ENCODE measurements around the gene SERINC2. TPM values are rescaled to one million over a fixed set of nuclear protein-coding genes. Genes with fewer than 3 reads are reported as not detected.

The SERINC2 gene
- 105 and 131 TPM in 2 replicates for total RNA-seq

DNA sequence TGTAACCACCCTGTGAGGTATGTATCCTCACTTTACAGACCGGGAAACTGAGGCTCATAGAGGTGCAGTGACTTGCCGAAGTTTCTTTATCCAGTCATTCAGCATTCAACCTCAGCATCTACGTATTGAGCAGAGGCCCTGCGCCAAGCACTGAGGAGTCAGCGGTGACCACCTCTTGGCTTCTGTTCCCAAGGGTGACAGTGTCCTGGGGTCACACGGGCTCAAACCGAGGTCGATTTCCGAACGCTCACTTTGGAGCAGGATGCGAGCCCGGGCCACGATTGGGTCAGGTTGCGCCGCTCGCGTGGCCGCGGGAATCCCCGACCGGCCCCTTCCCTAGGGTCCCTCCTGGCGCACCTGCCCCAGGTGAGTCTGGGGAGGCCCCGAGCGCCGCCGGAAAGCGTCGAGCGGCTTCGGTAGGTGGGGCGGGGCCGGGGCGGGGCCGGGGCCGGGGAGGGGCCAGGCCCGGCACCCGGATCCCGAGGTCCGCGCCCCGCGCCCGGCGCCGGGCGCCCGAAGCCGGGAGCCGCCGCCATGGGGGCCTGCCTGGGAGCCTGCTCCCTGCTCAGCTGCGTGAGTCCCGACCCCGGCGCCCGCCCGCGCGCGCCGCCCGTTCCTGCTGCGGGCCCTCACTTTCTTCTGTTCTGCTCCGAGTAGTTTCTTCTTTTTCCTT lies at the start of gene SERINC2:
TSS of gene SERINC2 (plus strand) at position 482 of the 673 bp plus-strand sequence. CDS start at position 535, 53 bp downstream.
- Histone ChIP-seq H3K4me3 (ENCODE audit: low read depth, low read length) (peak within 1 kb of the TSS; percentile 80), H3K27me3 (ENCODE audit: control insufficient read depth, insufficient read depth, low read length) (no peaks in the 10 kb centered on the region), H3K36me3 (ENCODE audit: control insufficient read depth, insufficient read depth, low read length) (no peaks in the 10 kb centered on the region)
- TF ChIP-seq, protein P1, sequence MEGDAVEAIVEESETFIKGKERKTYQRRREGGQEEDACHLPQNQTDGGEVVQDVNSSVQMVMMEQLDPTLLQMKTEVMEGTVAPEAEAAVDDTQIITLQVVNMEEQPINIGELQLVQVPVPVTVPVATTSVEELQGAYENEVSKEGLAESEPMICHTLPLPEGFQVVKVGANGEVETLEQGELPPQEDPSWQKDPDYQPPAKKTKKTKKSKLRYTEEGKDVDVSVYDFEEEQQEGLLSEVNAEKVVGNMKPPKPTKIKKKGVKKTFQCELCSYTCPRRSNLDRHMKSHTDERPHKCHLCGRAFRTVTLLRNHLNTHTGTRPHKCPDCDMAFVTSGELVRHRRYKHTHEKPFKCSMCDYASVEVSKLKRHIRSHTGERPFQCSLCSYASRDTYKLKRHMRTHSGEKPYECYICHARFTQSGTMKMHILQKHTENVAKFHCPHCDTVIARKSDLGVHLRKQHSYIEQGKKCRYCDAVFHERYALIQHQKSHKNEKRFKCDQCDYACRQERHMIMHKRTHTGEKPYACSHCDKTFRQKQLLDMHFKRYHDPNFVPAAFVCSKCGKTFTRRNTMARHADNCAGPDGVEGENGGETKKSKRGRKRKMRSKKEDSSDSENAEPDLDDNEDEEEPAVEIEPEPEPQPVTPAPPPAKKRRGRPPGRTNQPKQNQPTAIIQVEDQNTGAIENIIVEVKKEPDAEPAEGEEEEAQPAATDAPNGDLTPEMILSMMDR (IDR thresholded peaks at IDR 0.05; ENCODE audit: insufficient read depth, low read length, poor library complexity, severe bottlenecking): no peak
- DNase-seq (ENCODE audit: low read depth): no peak

DNA sequence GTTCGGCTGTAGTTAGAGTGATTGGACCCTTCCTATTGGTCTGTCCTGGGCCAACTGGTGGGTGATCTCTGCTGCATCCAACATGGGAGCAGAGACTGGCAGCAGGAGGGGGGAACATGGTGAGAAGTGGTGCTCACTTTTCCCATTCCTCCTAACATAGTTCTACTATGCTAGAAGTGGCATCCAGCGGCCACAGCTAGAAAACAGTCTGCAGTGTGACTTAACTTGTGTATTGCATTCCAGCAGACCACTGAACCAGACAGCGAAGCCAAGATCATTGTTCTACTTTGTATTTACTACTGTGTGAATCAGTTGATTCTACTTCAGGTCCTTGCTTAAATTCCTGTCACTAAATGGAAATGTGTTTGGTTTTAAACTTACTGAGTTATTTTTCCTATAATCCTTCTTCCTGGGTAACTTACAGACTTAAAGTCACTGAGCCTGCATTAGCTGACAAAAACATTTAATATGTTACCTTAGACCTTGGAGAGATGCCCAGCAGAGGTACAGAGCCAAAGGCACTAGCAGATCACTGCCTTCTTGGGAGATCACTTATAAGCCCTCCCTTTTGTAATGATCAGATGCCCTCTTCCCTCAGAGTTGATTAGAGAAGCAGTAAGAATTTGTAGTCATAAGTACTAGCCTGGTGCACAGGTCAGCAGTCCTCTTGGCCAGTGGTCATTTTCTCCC lies 48.3 kb upstream of the SERINC2 start:
- peak; percentile 74 for DNase-seq (ENCODE audit: low read depth)
- H3K36me3 ChIP-seq (ENCODE audit: control insufficient read depth, insufficient read depth, low read length): no peaks in the 10 kb centered on the region
- H3K27me3 ChIP-seq (ENCODE audit: control insufficient read depth, insufficient read depth, low read length): no peaks in the 10 kb centered on the region
- no peak overlapping the region for H3K4me3 ChIP-seq (ENCODE audit: low read depth, low read length)
- TF ChIP-seq, protein P1 (IDR thresholded peaks at IDR 0.05; ENCODE audit: insufficient read depth, low read length, poor library complexity, severe bottlenecking): no peak

DNA sequence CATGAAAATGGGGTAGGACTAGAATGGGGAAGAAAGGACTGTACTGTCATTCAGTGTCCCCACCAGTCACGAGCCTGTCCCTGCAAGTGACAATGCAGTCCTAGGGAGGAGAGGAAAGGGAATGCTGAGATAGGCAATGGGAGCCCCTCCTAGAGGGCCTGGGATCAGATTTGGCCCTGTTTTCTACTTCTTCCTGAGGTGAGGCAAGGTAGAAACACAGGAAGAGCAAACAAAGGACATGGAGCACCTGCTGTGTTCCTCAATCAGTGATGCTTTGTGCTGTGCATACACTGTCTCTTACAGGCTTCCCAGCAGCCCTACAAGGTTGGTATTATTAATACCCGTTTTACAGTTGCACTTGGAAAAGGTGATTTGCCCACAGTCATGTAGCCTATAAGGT lies 46.2 kb upstream of the SERINC2 start:
- TF ChIP-seq, protein P1 (IDR thresholded peaks at IDR 0.05; ENCODE audit: insufficient read depth, low read length, poor library complexity, severe bottlenecking): no peak
- Histone ChIP-seq H3K27me3 (ENCODE audit: control insufficient read depth, insufficient read depth, low read length) (no peaks in the 10 kb centered on the region), H3K36me3 (ENCODE audit: control insufficient read depth, insufficient read depth, low read length) (no peaks in the 10 kb centered on the region), H3K4me3 (ENCODE audit: low read depth, low read length) (no peak overlapping the region)
- no peak for DNase-seq (ENCODE audit: low read depth)

DNA sequence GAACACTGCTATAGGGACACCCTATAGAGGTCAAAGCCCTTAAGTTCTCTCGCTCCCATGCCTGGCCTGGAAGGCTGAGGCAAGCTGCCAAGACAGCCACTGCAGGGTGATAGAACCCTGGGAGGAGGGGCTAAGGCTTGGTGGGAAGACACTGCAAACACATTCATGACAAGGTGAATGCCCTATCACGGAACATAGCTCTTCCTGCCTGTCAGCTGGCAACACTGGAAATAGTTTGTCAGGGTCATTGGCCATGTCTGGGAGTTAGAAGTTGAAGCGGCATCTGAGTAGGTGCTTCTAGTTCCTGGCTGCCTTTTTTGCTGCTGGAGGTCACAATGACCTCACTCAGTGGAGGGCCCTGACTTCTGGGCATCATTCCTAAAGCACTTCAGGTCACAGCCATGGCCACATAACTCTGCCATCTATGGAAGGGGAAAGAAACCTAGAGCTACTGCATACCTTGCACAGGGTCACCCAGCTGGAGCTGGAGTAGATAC lies 44.4 kb upstream of the SERINC2 start:
- TF ChIP-seq, protein P1 (IDR thresholded peaks at IDR 0.05; ENCODE audit: insufficient read depth, low read length, poor library complexity, severe bottlenecking): no peak
- H3K4me3 ChIP-seq (ENCODE audit: low read depth, low read length): no peak overlapping the region
- no peak for DNase-seq (ENCODE audit: low read depth)
- no peaks in the 10 kb centered on the region for H3K27me3 ChIP-seq (ENCODE audit: control insufficient read depth, insufficient read depth, low read length)
- H3K36me3 ChIP-seq (ENCODE audit: control insufficient read depth, insufficient read depth, low read length): no peaks in the 10 kb centered on the region

DNA sequence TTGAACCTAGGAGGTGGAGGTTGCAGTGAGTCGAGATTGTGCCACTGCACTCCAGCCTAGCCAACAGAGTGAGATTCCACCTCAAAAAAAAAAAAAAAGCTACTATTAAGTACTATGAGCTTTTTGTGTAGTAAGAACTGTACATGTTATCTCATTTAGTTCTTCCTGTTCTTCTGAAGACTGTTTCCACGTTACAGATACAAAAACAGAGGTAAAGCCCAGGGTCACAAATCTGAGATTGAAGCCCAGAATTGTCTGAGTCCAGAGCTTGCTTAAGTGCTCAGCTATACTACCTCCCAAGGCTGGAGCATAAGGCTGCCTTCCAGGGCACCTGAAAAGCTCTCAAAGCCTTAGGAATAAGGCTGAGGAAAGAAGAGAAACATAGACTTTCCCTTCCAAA lies 43.0 kb upstream of the SERINC2 start:
- no peak overlapping the region for H3K4me3 ChIP-seq (ENCODE audit: low read depth, low read length)
- H3K36me3 ChIP-seq (ENCODE audit: control insufficient read depth, insufficient read depth, low read length): no peaks in the 10 kb centered on the region
- TF ChIP-seq, protein P1 (IDR thresholded peaks at IDR 0.05; ENCODE audit: insufficient read depth, low read length, poor library complexity, severe bottlenecking): no peak
- no peak for DNase-seq (ENCODE audit: low read depth)
- no peaks in the 10 kb centered on the region for H3K27me3 ChIP-seq (ENCODE audit: control insufficient read depth, insufficient read depth, low read length)

All from kidney epithelial cell (primary cell).